WTC11 (cell line): ENCODE measurements around the gene B3GAT3. TPM values are rescaled to one million over a fixed set of nuclear protein-coding genes. Genes with fewer than 3 reads are reported as not detected.

Experiments used
- CBFB ChIP-seq: sonication (generic); formaldehyde crosslinking; IDR thresholded peaks from 2 replicates; pipeline ENCODE4 v1.8.1; 2022; ENCODE audit warnings: mild to moderate bottlenecking, low read depth, missing genetic modification reagents
- ELF4 ChIP-seq: sonication (generic); formaldehyde crosslinking; IDR thresholded peaks from 2 replicates; pipeline ENCODE4 v1.8.1; 2022; ENCODE audit warnings: low read depth, mild to moderate bottlenecking, moderate library complexity, missing genetic modification reagents
- EMX1 ChIP-seq: fragments of 250-450 bp; sonication (Bioruptor Pico); IDR thresholded peaks from 2 replicates; pipeline ENCODE4 v1.8.0; 2021; ENCODE audit warnings: mild to moderate bottlenecking
- ETV6 ChIP-seq: sonication (generic); formaldehyde crosslinking; IDR thresholded peaks from 2 replicates; pipeline ENCODE4 v1.8.1; 2022; ENCODE audit warnings: mild to moderate bottlenecking, missing genetic modification reagents
- FOXJ3 ChIP-seq: sonication (generic); formaldehyde crosslinking; IDR thresholded peaks from 2 replicates; pipeline ENCODE4 v1.9.0; 2021; ENCODE audit warnings: missing genetic modification reagents, mild to moderate bottlenecking, borderline replicate concordance
- IRF2 ChIP-seq: sonication (generic); formaldehyde crosslinking; IDR thresholded peaks from 2 replicates; pipeline ENCODE4 v1.8.0; 2022; ENCODE audit warnings: low read depth, missing genetic modification reagents, borderline replicate concordance
- MXD4 ChIP-seq: fragments of 250-450 bp; sonication (Bioruptor Pico); IDR thresholded peaks from 2 replicates; pipeline ENCODE4 v1.8.0; 2021; ENCODE audit warnings: mild to moderate bottlenecking, moderate library complexity, borderline replicate concordance
- MYBL2 ChIP-seq: sonication (generic); formaldehyde crosslinking; IDR thresholded peaks from 2 replicates; pipeline ENCODE4 v1.8.1; 2023; ENCODE audit warnings: mild to moderate bottlenecking, moderate library complexity, missing genetic modification reagents
- OVOL2 ChIP-seq: fragments of 250-450 bp; sonication (Bioruptor Pico); IDR thresholded peaks from 2 replicates; pipeline ENCODE4 v1.9.0; 2021; ENCODE audit warnings: mild to moderate bottlenecking, borderline replicate concordance
- SMAD3 ChIP-seq: sonication (generic); formaldehyde crosslinking; IDR thresholded peaks from 2 replicates; pipeline ENCODE4 v1.8.0; 2022; ENCODE audit warnings: missing genetic modification reagents, mild to moderate bottlenecking, borderline replicate concordance
- SMAD4 ChIP-seq: sonication (generic); formaldehyde crosslinking; IDR thresholded peaks from 2 replicates; pipeline ENCODE4 v1.8.0; 2022; ENCODE audit warnings: mild to moderate bottlenecking, missing genetic modification reagents
- TP53 ChIP-seq: sonication (generic); formaldehyde crosslinking; IDR thresholded peaks from 2 replicates; pipeline ENCODE4 v1.8.1; 2023; ENCODE audit warnings: mild to moderate bottlenecking, missing genetic modification reagents
- ZBTB21 ChIP-seq: sonication (generic); formaldehyde crosslinking; IDR thresholded peaks from 2 replicates; pipeline ENCODE4 v1.8.1; 2023; ENCODE audit warnings: mild to moderate bottlenecking, missing genetic modification reagents, borderline replicate concordance
- ZNF121 ChIP-seq: sonication (generic); formaldehyde crosslinking; IDR thresholded peaks from 2 replicates; pipeline ENCODE4 v1.8.0; 2023; ENCODE audit warnings: missing genetic modification reagents
- ZNF219 ChIP-seq: sonication (generic); formaldehyde crosslinking; IDR thresholded peaks from 2 replicates; pipeline ENCODE4 v1.8.0; 2023; ENCODE audit warnings: missing genetic modification reagents, mild to moderate bottlenecking, borderline replicate concordance
- ZNF232 ChIP-seq: sonication (generic); formaldehyde crosslinking; IDR thresholded peaks from 2 replicates; pipeline ENCODE4 v1.8.0; 2022; ENCODE audit warnings: mild to moderate bottlenecking, missing genetic modification reagents
- total RNA-seq: library from RNA; stranded (reverse); gene quantifications from 3 replicates; pipeline ENCODE4 v1.2.3, GENCODE V29; 2021
- TF ChIP-seq, protein P1 (sequence below): sonication (generic); formaldehyde crosslinking; IDR thresholded peaks from 2 replicates; pipeline ENCODE4 v1.8.1; 2022; ENCODE audit warnings: mild to moderate bottlenecking, missing genetic modification reagents, moderate library complexity, borderline replicate concordance
- TF ChIP-seq, protein P2 (sequence below): sonication (generic); formaldehyde crosslinking; IDR thresholded peaks from 2 replicates; pipeline ENCODE4 v1.8.1; 2023; ENCODE audit warnings: mild to moderate bottlenecking, missing genetic modification reagents, moderate library complexity
- TF ChIP-seq, protein P3 (sequence below): fragments of 250-450 bp; sonication (Bioruptor Pico); IDR thresholded peaks from 2 replicates; pipeline ENCODE4 v1.9.0; 2021; ENCODE audit warnings: mild to moderate bottlenecking
- TF ChIP-seq, protein P4 (sequence below): fragments of 250-450 bp; sonication (Bioruptor Pico); conservative IDR thresholded peaks from 2 replicates; pipeline ENCODE4 v1.9.0; 2021; ENCODE audit warnings: mild to moderate bottlenecking
- TF ChIP-seq, protein P5 (sequence below): fragments of 250-450 bp; sonication (Bioruptor Pico); IDR thresholded peaks from 2 replicates; pipeline ENCODE4 v1.9.0; 2021; ENCODE audit warnings: mild to moderate bottlenecking
- TF ChIP-seq, protein P6 (sequence below): sonication (generic); formaldehyde crosslinking; IDR thresholded peaks from 2 replicates; pipeline ENCODE4 v1.8.1; 2022; ENCODE audit warnings: mild to moderate bottlenecking, moderate library complexity, missing genetic modification reagents
- TF ChIP-seq, protein P7 (sequence below): sonication (generic); formaldehyde crosslinking; IDR thresholded peaks from 2 replicates; pipeline ENCODE4 v1.8.1; 2022; ENCODE audit warnings: missing genetic modification reagents, borderline replicate concordance
- TF ChIP-seq, protein P8 (sequence below): sonication (generic); formaldehyde crosslinking; IDR thresholded peaks from 2 replicates; pipeline ENCODE4 v1.8.0; 2022; ENCODE audit warnings: mild to moderate bottlenecking, missing genetic modification reagents
- TF ChIP-seq, protein P9 (sequence below): sonication (generic); formaldehyde crosslinking; IDR thresholded peaks from 2 replicates; pipeline ENCODE4 v1.8.1; 2023; ENCODE audit warnings: mild to moderate bottlenecking, missing genetic modification reagents

B3GAT3 gene
- total RNA-seq, 1 experiment from 2014 or later: 43.9 TPM

DNA sequence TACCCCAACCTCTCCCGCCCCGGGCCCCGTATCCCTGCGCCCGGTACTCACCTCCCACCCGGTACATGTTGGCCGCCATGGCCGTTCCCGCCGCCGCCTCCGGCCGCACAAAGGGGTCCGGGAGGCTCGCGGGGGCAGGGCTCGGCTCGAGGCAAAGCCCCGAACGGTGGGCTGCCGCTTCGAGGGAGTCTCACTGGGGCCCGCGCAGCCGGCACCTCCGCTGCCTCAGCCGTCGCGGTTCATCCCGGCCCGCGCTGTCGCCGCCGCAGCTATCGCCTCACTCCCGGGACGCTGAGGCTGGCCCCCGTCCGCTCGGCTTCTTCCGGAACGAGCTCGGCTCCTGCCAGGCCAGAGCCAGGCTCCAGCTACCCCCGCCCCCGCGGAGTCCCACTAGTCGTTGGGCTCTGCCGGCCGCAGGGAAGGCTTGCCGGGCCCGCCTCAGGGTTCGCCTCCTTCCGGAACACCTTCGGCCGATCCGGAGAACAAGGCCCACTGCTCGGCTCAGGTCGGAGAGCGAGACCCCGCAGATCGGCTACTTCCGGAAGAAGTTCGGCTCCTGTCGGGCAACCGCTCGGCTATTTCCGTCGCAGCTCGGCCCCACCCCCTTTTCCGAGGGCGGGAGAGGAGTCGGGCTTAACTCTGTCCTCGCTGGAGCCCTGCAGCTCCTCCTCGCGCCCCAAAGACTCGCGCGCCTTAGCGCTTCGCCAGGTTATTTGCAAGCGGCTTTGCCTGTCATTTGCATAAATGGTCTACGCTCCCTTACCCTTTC lies 20.2 kb downstream of the B3GAT3 start, which contains the start of gene MTA2 (continued):
- TF ChIP-seq, protein P1, sequence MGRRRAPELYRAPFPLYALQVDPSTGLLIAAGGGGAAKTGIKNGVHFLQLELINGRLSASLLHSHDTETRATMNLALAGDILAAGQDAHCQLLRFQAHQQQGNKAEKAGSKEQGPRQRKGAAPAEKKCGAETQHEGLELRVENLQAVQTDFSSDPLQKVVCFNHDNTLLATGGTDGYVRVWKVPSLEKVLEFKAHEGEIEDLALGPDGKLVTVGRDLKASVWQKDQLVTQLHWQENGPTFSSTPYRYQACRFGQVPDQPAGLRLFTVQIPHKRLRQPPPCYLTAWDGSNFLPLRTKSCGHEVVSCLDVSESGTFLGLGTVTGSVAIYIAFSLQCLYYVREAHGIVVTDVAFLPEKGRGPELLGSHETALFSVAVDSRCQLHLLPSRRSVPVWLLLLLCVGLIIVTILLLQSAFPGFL: 0 out of 2 replicates have a peak, but pooled peaks have one; percentile 34
- TF ChIP-seq, protein P2, sequence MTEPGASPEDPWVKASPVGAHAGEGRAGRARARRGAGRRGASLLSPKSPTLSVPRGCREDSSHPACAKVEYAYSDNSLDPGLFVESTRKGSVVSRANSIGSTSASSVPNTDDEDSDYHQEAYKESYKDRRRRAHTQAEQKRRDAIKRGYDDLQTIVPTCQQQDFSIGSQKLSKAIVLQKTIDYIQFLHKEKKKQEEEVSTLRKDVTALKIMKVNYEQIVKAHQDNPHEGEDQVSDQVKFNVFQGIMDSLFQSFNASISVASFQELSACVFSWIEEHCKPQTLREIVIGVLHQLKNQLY (CRISPR knock-in tag): no peak
- TF ChIP-seq ETV6 (CRISPR knock-in tag) (0 out of 2 replicates have a peak, but pooled peaks have one; percentile 25), IRF2 (CRISPR knock-in tag) (no peak), CBFB (no peak), MYBL2 (CRISPR knock-in tag) (peak; percentile 66; the same call in 1 of the 2 replicates), ZNF219 (CRISPR knock-in tag) (no peak), TP53 (CRISPR knock-in tag) (no peak), SMAD4 (CRISPR knock-in tag) (no peak), FOXJ3 (CRISPR knock-in tag) (no peak), SMAD3 (CRISPR knock-in tag) (no peak), EMX1 (CRISPR knock-in tag) (no peak; the same call in 1 of the 2 replicates), OVOL2 (CRISPR knock-in tag) (no peak), ZNF232 (CRISPR knock-in tag) (no peak), MXD4 (CRISPR knock-in tag) (no peak), ZBTB21 (CRISPR knock-in tag) (no peak), ELF4 (no peak), ZNF121 (CRISPR knock-in tag) (no peak)
- TF ChIP-seq, protein P3, sequence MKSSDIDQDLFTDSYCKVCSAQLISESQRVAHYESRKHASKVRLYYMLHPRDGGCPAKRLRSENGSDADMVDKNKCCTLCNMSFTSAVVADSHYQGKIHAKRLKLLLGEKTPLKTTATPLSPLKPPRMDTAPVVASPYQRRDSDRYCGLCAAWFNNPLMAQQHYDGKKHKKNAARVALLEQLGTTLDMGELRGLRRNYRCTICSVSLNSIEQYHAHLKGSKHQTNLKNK (CRISPR knock-in tag): no peak
- TF ChIP-seq, protein P4, sequence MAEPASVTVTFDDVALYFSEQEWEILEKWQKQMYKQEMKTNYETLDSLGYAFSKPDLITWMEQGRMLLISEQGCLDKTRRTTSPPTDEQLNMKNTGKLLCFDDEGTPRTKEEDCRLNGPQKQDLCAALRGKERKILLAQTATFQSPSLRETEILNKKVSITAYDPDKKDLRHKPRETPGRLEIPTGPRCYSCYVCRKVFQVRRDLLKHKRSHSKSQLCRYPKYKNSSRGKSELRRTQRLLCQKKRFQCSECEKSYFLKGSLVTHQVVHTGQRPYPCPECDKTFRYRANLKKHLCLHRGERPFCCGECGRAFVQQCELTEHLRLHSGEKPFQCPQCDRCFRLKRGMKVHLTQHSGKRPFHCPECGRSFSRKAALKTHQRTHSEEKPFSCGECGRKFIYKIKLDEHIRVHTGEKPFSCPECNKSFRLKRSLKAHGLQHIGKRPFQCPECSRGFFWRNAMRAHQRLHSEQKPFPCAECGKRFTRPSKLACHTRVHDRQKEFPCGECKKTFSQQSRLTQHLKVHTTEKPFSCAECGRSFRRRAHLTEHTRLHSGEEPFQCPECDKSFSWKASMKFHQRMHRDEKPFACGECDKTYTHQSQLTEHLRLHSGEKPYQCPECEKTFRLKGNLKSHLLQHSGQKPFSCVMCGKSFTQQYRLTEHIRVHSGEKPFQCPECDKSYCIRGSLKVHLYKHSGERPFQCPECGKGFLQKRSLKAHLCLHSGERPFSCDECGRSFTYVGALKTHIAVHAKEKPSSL (CRISPR knock-in tag): no peak
- TF ChIP-seq, protein P5, sequence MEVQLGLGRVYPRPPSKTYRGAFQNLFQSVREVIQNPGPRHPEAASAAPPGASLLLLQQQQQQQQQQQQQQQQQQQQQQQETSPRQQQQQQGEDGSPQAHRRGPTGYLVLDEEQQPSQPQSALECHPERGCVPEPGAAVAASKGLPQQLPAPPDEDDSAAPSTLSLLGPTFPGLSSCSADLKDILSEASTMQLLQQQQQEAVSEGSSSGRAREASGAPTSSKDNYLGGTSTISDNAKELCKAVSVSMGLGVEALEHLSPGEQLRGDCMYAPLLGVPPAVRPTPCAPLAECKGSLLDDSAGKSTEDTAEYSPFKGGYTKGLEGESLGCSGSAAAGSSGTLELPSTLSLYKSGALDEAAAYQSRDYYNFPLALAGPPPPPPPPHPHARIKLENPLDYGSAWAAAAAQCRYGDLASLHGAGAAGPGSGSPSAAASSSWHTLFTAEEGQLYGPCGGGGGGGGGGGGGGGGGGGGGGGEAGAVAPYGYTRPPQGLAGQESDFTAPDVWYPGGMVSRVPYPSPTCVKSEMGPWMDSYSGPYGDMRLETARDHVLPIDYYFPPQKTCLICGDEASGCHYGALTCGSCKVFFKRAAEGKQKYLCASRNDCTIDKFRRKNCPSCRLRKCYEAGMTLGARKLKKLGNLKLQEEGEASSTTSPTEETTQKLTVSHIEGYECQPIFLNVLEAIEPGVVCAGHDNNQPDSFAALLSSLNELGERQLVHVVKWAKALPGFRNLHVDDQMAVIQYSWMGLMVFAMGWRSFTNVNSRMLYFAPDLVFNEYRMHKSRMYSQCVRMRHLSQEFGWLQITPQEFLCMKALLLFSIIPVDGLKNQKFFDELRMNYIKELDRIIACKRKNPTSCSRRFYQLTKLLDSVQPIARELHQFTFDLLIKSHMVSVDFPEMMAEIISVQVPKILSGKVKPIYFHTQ (CRISPR knock-in tag): no peak
- TF ChIP-seq, protein P6, sequence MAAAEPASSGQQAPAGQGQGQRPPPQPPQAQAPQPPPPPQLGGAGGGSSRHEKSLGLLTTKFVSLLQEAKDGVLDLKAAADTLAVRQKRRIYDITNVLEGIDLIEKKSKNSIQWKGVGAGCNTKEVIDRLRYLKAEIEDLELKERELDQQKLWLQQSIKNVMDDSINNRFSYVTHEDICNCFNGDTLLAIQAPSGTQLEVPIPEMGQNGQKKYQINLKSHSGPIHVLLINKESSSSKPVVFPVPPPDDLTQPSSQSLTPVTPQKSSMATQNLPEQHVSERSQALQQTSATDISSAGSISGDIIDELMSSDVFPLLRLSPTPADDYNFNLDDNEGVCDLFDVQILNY: peak; percentile 63
- TF ChIP-seq, protein P7, sequence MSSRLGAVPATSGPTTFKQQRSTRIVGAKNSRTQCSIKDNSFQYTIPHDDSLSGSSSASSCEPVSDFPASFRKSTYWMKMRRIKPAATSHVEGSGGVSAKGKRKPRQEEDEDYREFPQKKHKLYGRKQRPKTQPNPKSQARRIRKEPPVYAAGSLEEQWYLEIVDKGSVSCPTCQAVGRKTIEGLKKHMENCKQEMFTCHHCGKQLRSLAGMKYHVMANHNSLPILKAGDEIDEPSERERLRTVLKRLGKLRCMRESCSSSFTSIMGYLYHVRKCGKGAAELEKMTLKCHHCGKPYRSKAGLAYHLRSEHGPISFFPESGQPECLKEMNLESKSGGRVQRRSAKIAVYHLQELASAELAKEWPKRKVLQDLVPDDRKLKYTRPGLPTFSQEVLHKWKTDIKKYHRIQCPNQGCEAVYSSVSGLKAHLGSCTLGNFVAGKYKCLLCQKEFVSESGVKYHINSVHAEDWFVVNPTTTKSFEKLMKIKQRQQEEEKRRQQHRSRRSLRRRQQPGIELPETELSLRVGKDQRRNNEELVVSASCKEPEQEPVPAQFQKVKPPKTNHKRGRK (CRISPR knock-in tag): no peak
- TF ChIP-seq, protein P8, sequence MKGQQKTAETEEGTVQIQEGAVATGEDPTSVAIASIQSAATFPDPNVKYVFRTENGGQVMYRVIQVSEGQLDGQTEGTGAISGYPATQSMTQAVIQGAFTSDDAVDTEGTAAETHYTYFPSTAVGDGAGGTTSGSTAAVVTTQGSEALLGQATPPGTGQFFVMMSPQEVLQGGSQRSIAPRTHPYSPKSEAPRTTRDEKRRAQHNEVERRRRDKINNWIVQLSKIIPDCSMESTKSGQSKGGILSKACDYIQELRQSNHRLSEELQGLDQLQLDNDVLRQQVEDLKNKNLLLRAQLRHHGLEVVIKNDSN (CRISPR knock-in tag): peak; percentile 41; the same call in 1 of the 2 replicates
- TF ChIP-seq, protein P9, sequence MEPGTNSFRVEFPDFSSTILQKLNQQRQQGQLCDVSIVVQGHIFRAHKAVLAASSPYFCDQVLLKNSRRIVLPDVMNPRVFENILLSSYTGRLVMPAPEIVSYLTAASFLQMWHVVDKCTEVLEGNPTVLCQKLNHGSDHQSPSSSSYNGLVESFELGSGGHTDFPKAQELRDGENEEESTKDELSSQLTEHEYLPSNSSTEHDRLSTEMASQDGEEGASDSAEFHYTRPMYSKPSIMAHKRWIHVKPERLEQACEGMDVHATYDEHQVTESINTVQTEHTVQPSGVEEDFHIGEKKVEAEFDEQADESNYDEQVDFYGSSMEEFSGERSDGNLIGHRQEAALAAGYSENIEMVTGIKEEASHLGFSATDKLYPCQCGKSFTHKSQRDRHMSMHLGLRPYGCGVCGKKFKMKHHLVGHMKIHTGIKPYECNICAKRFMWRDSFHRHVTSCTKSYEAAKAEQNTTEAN: no peak; the same call in 1 of the 2 replicates
